ENCODE measurements around the gene DOK3.
"Not testable (repeated sequence)": the region's sequence is repeated elsewhere in the genome, so short reads cannot be mapped to it uniquely, and the experiment has no call there.

Gene DOK3

GRCh38 chr5:177535125-177535524, 25.5 kb upstream of the DOK3 start:
- DNase-seq: no peak

GRCh38 chr5:177534433-177534832, 24.8 kb upstream of the DOK3 start:
- not testable (repeated sequence) for DNase-seq

GRCh38 chr5:177531209-177531940, 21.7 kb upstream of the DOK3 start:
- no peak for DNase-seq

- DNase-seq: no peak
These were observed 21.0 kb upstream of the DOK3 start for GRCh38 chr5:177530638-177531037.

- DNase-seq: no peak
These were observed 19.9 kb upstream of the DOK3 start for GRCh38 chr5:177529247-177530203.

GRCh38 chr5:177528631-177529030, 19.0 kb upstream of the DOK3 start:
- no peak for DNase-seq

- DNase-seq: no peak
These were observed 18.0 kb upstream of the DOK3 start for GRCh38 chr5:177527595-177527994.

- no peak for DNase-seq
These were observed 17.2 kb upstream of the DOK3 start for GRCh38 chr5:177526791-177527190.

- no peak for DNase-seq
These were observed 16.6 kb upstream of the DOK3 start for GRCh38 chr5:177526191-177526590.

- no peak for DNase-seq
These were observed 15.5 kb upstream of the DOK3 start for GRCh38 chr5:177524941-177525655.

GRCh38 chr5:177524539-177524900, 14.9 kb upstream of the DOK3 start:
- DNase-seq: no peak

- no peak for DNase-seq
These were observed 14.3 kb upstream of the DOK3 start for GRCh38 chr5:177523711-177524538.

- no peak for DNase-seq
These were observed 11.4 kb upstream of the DOK3 start for GRCh38 chr5:177520916-177521513.

- no peak for DNase-seq
These were observed 10.6 kb upstream of the DOK3 start for GRCh38 chr5:177520271-177520670.

- no peak for DNase-seq
These were observed 10.0 kb upstream of the DOK3 start for GRCh38 chr5:177519463-177520235.

GRCh38 chr5:177516601-177517568, 7.3 kb upstream of the DOK3 start, which contains the start of gene DDX41:
Gene DDX41, minus strand, starts transcription at chr5:177516961. Its CDS starts 16 bp downstream, at chr5:177516945.
- DNase-seq: peak; percentile 99

- DNase-seq: no peak
These were observed 6.0 kb upstream of the DOK3 start for GRCh38 chr5:177515580-177515979.

GRCh38 chr5:177514541-177514940, 4.9 kb upstream of the DOK3 start:
- DNase-seq: no peak

- DNase-seq: no peak
These were observed 3.9 kb upstream of the DOK3 start for GRCh38 chr5:177513500-177513899.

Data from EL (cell line).